HG03139 (cell line): ENCODE results near the gene SERPIND1.
"Not testable (repeated sequence)": the region's sequence is repeated elsewhere in the genome, so short reads cannot be mapped to it uniquely, and the experiment has no call there.

Experiments
- ATAC-seq: cut with Tn5 transposase; IDR thresholded peaks from one replicate; pipeline ENCODE4 v1.9.1; 2021; ENCODE audit not compliant: unreplicated experiment

The SERPIND1 gene

DNA sequence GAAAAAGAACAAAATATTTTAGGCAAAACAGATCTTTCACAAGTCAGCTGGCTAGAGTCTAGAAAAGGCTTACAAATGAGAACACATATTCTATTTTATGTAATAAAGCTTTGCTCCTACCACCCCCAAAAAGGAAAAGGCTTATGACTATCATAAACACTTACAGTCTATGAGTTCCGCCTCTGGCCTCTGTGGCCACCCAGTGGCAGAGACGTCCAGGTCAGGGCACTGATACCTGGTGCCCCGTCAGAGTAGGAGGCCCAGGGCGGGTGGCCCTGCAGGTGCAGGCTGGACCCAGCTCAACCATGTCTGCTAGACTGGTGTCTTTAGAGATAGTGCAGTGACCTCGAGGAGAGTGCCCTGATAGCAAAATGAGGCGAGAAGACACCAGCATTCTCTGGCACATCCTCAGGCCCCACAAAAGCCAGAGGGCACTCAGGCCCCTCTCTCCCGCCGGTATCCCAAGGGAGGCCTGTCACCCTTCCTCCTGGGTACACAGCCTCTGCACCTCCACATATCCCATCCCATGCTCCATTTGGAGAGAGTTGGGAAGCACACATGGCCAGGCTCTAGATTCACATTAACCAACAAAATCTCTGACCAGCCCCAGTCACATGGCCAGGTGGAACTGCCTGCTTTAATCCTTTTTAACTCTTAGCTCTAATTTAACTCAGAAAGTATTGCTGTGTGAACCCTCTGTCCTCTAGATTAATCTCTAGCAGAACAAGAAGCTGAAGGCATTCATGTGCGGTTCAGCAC, 27.3 kb upstream of the SERPIND1 start:
- no peak for ATAC-seq

DNA sequence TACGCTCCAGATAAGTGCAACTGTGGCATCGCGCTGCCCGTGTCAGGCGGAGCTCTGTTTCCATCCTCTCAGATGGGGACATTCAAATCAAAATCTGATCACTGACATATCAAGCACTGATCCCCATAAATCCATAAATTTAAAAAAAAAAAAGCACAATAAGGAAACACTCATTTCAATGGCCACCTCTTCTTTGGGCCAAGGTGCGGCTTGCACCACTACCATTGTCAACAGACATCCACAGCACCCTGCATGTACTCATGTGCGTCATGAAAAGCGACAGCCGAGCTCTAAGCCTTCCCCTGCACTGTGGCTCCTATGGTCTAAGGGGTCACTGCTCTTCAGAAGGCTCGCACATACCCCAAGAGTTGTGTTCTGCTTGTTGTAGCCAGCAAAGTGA, 26.7 kb upstream of the SERPIND1 start:
- no peak for ATAC-seq

DNA sequence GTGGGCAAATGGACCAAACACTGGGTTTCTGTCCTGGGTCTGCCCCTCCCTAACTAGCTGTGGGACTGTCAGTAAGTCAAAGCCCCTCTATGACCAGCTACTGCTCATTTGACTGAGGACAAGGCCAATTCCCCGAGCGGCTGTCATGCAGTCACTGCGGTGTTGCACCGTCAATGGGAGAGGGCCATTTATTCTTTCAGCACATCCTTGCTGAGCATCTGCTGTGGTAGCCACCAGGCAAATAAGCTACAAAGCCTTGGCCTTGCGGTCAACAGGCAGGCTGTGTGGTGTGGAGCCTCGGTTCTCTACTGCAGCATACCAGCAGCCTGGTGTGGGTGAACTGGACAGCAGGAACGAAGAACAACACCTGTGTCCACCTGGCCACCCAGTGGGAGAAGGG, 25.8 kb upstream of the SERPIND1 start:
- no peak for ATAC-seq

DNA sequence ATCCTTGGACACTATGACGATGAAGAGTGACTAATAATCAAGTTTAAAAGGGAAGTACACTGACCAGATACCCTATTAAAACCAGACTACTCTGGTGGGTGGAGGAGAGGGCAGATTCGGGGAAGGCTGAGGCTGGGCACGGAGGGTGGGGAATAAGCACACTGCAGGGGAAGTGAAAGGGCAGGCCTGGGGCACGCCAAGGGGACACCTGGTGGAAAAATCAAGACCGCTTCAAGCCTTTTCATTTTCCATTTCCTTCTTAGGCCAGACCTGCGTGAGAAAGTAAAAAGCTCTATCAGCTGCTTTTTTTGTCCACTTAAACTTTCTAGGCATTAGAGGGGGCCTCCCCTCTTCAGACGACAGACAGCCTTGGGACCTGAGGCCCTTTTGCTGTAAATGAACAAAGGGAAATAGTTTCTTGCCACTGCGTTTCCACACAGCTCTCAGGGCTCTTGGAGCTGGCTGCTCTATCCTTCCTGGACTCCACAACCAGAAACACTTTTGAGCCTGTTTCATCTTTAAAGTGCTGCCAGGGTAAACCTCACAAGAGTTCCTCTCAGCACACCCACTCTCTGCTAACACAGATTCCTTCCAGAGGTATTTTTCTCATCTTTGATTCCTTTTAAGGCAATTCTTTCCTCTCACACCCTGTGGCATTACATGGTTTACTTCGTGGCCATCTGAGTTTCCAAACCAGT, 25.0 kb upstream of the SERPIND1 start:
- peak; percentile 52 for ATAC-seq

DNA sequence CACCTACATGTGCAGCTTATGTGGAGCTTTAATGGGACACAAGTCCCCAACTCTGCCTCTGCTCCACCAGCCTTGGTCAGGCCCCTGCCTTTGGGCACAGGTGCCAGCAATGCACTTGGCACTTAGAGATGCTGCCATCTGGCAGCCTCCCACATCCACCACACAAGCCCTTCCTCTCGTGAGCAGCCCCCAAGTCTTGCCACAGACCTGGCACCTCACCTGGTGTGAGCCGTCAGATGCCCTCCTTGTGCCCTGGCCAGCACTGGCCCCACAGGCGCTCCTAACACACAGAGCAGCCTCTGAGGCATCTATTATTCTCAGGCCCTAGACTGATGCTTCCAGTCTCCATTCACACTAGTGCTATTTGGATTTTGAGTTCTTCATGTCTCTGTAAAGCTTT, 24.5 kb upstream of the SERPIND1 start:
- ATAC-seq = no peak

DNA sequence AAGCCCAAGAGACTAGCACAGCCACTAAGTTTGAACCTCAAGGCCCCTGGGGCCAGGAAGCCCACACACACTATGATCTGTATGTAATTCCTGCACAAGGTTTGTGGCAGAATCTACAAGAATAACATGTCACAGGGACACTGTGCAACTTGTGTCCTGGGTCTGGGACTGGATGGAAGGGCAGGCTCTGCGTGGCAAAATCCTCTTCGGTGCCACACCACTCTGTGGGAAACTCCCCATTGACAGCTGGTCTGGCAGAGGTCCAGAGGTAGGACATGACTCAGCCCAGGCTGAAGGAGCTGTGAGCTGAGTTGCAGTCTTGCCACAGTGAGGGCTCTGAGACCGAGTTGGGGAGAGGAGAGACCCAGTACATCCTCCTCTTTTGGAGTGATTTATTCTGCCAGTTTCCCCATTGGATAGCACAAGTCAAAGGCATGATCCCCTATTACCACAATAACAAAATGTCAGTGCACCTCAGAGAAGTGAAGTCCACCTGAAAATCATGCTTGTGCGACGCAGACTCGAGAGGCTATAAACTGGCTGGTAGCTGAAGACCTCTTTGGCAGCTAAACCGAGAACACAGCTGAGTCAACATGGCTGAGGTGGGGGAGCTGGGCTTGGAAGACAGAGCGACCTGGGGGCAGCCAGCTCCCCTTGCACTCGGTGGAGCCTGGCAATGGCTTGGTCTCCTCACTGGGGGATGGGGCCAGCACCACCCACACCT, 23.3 kb upstream of the SERPIND1 start:
- ATAC-seq = no peak

DNA sequence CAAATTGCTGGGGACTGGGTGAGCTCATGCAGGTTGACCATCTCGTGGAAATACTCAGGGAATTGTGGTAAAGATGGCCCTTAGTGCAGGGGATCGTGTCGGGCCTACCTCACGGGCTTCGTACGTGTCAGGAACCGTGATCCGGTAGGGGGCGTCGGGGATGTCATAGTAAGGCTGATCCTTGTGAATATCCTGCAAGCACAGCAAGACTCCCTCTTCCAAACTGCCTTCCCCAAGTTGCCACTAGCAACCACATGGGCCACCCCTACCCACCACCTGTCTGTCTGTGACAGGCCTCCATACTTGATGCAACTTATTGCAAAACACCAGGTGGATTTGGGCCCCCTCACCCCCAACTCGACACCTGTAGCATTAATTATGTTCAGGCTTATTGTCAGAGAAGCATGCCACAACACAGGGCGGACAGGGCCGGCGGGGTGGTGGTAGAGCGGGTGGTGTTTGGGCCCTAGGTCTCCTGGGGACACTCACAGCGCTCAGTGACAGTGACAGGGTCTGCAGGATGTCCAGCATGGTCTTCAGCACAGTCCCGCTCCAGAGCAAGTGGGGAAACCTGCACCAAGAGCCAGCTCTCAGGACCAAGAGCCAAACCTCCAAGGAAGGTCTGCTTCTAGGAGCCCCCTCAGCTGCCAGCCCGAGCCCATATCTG, 22.6 kb upstream of the SERPIND1 start:
- no peak for ATAC-seq

DNA sequence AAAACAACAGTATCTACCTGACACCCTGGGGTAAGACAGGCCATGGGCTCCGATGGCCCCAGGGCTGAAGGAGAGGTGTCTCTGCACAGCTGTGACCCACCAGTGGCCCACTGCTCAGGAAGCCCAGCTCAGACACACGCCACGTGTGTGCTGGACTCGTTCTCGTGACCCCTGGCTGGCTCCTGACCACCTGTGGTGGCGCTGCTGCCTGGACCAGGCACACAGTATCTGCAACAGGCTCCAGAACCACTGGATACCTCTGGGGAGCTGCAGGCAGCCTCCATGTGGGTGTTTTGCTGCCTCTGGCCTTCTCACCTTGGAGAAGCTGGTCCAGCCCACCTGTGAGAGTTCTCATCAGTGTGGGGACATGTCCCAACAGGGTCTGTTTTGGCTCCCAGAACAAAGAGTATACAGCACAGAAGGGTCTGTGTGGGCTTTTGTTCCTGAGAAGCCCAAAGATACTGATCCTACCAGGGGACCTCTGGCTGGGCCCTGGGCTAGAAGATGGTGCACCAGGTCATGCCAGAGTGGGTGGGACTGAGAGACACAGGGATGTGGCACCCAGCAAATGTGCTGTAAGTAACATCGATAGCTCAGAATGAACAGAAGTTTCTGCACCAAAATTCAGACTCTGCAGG, 21.7 kb upstream of the SERPIND1 start:
- ATAC-seq = no peak

DNA sequence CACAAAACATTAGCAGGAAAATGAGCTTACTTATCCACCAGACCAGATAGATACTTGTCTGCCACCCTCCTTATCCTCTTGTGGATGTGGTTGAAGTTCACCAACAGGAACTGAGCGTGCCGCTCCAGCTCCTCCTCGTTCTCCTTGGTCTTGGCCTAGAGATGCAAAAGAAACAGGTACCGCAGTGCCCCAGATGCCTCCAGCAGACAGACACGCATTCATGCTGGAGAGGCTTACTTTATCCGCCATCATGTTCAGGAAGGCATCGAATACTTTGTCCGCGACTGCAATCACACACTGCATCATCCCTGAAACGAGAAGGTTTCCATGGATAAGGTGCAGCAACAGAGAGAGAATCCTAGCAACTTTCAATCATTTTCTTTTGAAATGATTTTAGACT, 21.0 kb upstream of the SERPIND1 start:
- ATAC-seq = no peak

DNA sequence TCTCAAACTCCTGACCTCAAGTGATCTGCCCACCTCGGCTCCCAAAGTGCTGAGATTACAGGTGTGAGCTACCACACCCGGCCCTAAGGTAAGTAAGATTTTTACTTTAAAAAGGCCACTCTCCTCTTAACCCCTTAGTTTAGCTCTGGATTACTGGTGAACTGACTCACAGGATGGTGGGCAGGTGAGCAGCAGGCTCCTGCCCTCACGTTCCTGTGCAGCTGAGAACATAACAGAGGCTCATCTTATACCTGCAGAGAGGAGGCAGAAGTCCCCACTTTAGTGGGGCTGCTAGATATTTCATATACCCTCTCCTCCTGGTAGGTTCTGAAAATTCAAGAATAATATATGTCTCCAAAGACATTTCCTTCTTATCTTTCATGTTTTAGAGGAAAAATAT, 17.1 kb upstream of the SERPIND1 start:
- ATAC-seq = no peak

DNA sequence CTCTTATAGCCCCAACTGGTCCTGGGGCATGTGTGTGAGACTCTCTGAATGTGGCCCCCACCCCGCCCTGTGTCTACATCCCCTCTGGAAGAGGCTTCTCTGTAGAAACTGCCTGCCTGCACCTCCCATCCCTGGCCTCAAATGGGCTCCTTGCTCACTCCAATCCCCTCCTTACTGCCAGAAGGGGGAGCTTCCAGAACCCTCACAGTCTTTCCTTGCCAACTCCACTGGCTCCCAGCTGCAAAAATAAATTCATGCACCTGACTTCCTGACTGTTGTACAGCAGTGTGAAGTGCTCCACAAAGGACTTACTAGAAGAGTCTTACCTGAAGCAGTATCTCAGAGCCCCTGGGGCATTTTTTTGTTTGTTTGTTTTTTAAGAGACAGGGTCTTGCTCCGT, 15.2 kb upstream of the SERPIND1 start:
- no peak for ATAC-seq

DNA sequence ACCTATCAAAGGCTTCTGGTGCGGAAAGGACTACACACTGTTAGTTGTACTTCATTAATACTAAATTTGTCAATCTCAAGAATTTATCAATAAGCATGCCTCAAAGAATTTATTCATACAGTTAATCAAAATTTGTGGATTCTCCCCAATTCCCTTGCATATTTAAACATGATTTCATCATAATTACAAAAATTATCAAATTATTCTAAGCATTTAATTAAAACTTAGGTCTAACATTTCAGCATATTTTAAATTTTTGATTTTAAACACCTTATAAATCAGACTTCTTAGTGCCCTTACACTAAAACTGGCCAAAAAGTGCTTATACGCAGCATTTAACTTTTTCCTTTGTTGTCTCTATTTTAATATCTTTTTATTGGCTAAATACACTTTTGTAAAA, 13.8 kb upstream of the SERPIND1 start:
- no peak for ATAC-seq

DNA sequence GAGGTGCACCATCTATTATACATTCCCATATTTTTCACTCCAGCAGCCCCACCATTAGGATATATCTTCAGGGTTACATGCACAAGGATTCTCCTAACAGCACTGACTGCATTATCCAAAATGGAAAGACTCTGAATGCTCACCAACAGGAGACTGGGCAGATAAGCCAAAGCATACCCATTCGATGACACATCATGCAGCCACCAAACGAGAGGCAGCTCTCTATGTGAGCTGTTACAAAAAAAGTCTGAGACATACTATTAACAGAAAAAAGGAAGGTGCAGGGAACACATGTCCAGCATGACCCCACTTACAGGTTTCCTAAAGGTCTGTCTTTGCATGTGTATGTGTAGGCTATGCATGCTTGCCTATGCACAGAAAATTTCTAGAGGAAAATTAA, 12.4 kb upstream of the SERPIND1 start:
- no peak for ATAC-seq

DNA sequence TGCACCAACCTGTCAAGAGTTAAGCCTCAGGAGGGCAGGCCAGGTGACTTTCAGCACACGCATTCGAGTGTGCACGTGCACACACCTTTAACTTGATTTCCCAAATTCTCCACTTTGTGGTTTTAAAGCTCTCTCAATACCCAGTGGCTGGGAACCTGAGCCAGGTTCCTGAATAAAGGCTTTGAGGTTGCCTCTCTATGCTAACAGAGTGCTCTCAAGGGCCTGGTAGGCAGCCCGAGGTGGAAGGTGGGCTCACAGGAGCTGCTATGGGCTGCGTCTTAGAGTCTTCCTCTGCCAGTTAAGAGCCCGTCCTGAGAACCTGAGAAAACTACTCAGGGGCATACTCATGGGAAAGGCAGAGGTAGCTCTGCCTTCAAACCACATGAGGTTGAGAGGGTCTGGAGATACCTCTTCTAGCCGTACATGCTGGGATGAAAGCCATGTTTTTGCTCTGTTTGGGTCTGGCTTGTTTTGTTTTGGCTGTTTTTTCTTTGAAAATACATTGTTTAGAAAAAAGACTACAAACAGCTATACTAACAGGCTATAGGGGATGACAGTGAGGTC, 11.6 kb upstream of the SERPIND1 start:
- ATAC-seq = no peak

DNA sequence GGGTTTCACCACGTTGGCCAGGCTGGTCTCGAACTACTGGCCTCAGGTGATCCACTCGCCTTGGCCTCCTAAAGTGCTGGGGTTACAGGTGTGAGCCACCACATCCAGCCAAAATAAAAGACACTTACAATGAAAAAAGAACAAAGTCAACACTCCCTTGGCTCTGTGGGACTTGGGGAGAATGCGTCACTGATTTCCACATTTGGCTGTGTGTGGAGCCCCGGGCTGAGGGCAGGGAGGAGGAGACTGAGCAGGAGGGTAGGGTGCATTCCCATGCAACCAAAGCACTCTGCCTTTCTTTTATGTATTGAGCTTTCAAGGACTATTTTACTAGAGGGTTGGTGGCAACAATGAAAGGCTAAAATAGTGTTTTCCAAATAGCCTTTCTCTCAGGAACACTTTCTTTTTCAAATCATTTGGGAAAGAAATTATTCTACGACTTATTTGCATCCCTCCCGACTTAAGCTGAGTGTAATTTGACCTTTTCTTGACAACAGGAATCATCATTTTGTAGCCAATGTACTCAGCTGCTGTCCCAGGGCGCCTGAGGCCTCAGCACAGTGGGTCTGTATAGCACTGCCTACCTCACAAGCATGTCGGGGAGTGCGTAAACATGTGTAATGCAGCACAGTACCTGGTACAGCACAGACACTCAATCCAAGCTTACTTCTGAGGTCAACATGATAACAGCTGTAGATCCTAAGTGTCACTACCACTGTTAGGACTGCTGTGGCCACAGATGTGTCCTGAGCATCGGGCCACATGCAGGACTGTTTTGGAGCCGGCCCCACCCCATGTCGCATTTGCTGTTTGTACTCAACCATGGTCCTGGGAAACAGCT, 10.1 kb upstream of the SERPIND1 start:
- ATAC-seq = no peak

DNA sequence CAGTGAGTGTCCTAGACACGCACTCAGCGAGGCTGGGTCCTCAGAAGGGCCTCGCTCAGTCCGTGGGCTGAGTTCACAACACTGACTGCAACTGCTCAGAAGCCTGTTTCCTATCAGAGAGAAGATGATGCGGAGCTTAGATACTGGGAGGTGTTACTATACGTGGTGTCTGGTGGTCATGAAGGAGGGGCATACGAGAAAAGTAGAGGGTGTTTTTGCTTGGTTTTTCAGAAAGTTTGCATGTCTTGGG, 9.5 kb upstream of the SERPIND1 start:
- no peak for ATAC-seq

DNA sequence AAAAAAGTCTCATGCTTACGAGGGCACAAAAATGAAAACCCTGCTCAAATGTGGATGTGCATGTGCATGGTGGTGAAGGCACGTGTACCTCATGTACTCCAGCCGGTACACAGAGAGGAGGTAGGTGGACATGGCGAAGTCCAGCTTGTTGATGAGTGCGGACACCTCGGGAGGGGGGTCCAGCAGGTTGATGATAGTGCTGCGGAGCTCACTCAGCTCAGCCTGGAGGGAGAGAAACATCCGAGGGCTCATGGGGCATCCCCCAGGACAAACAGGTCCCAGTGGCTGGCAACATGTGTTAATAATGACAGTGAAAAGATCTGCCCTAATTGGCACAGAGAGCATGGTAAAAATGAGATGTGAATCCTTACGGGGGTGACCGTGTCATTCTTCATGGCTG, 9.2 kb upstream of the SERPIND1 start:
- no peak for ATAC-seq

DNA sequence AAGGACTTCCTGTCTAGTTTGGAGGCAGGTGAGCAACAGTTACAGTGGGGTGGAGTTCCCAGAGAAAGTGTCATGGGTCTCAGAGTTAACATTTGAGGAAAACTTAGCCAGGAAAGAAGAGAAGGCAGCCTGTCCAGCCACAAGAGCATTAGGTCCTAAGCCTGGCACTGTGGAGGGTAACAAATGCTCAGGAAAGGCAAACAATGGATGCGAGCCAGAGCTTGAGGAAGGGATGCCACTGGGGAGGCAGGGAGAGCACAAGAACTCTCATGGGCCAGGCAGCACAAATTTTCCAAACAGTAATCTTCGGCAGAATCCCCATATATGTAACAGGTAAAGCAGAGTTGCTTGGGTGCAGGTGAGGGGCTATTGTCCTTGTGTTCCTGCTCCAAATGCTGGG, 8.0 kb upstream of the SERPIND1 start:
- ATAC-seq = no peak

DNA sequence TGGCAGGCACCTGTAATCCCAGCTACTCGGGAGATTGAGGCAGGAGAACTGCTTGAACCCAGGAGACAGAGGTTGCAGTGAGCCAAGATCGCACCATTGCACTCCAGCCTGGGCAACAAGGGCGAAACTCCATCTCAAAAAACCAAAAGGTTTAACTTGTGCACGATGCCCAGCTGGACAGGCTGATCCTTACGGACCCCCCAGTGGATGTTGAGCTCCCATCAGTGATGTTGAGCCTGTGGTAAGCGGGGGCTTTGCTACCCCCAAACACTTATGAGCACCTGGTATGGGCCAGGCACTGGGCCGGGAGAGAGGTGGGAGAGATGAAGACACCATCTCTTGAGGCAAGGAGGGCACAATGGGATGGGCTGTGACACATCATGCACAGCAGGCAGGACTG, 7.4 kb upstream of the SERPIND1 start:
- ATAC-seq = no peak

DNA sequence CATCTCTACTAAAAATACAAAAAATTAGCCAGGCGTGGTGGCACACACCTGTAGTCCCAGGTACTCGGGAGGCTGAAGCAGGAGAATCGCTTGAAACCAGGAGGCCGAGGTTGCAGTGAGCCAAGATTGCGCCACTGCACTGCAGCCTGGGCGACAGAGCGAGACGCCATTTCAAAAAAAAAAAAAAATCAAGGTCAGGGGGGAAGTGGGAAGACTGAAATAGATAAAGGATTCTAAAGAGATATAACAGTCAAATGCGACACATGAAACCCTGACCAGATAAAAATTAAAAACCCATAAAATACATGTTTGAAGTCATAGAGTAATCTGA, 4.5 kb upstream of the SERPIND1 start:
- ATAC-seq = not testable (repeated sequence)
